WERI-Rb-1 (cell line): ENCODE results near the gene OTOR.

ENCODE experiments used
- DNase-seq: peaks from one replicate; pipeline ENCODE4 v3.0.0-alpha.2; 2020
- H3K27ac ChIP-seq: fragments of 250-450 bp; sonication (Bioruptor Pico); 2 replicates; pipeline ENCODE4 v1.5.1; 2020; ENCODE audit warnings: mild to moderate bottlenecking, moderate library complexity
- H3K27me3 ChIP-seq: fragments of 250-450 bp; sonication (Bioruptor Pico); 2 replicates; pipeline ENCODE4 v1.5.1; 2021; ENCODE audit warnings: mild to moderate bottlenecking, low read depth, moderate library complexity; ENCODE audit not compliant: insufficient read depth, severe bottlenecking
- H3K36me3 ChIP-seq: fragments of 250-450 bp; sonication (Bioruptor Pico); 2 replicates; pipeline ENCODE4 v1.5.1; 2020; ENCODE audit warnings: mild to moderate bottlenecking, moderate library complexity
- H3K4me3 ChIP-seq: 2 replicates; pipeline ENCODE4 v1.5.1; 2011; ENCODE audit warnings: low read depth, mild to moderate bottlenecking, control low read depth, low read length
- H3K9me3 ChIP-seq: fragments of 250-450 bp; sonication (Bioruptor Pico); 2 replicates; pipeline ENCODE4 v1.5.1; 2021; ENCODE audit warnings: mild to moderate bottlenecking, moderate library complexity; ENCODE audit not compliant: severe bottlenecking
- TF ChIP-seq, protein P1 (sequence below): IDR thresholded peaks from 2 replicates; pipeline ENCODE4 v1.5.1; 2011; ENCODE audit warnings: low read depth, mild to moderate bottlenecking, control low read depth, inconsistent platforms, low read length

OTOR gene

GRCh38 chr20:16748308-16748900 lies at the start of gene OTOR:
Gene OTOR, plus strand, starts transcription at chr20:16748358. Its CDS starts 44 bp downstream, at chr20:16748402.
- no peak for DNase-seq
- no peak within 1 kb of the TSS for H3K27ac ChIP-seq
- no peak within 1 kb of the TSS for H3K4me3 ChIP-seq
- H3K27me3 ChIP-seq: no peaks in the 10 kb centered on the region
- no peaks in the 10 kb centered on the region for H3K36me3 ChIP-seq
- TF ChIP-seq, protein P1, sequence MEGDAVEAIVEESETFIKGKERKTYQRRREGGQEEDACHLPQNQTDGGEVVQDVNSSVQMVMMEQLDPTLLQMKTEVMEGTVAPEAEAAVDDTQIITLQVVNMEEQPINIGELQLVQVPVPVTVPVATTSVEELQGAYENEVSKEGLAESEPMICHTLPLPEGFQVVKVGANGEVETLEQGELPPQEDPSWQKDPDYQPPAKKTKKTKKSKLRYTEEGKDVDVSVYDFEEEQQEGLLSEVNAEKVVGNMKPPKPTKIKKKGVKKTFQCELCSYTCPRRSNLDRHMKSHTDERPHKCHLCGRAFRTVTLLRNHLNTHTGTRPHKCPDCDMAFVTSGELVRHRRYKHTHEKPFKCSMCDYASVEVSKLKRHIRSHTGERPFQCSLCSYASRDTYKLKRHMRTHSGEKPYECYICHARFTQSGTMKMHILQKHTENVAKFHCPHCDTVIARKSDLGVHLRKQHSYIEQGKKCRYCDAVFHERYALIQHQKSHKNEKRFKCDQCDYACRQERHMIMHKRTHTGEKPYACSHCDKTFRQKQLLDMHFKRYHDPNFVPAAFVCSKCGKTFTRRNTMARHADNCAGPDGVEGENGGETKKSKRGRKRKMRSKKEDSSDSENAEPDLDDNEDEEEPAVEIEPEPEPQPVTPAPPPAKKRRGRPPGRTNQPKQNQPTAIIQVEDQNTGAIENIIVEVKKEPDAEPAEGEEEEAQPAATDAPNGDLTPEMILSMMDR: no peak
- H3K9me3 ChIP-seq: no peaks in the 10 kb centered on the region

GRCh38 chr20:16699293-16699692 lies 48.9 kb upstream of the OTOR start:
- H3K27ac ChIP-seq: no peak overlapping the region
- TF ChIP-seq, protein P1: peak; percentile 66
- H3K36me3 ChIP-seq: no peaks in the 10 kb centered on the region
- no peak overlapping the region for H3K4me3 ChIP-seq
- H3K27me3 ChIP-seq: no peaks in the 10 kb centered on the region
- no peaks in the 10 kb centered on the region for H3K9me3 ChIP-seq
- peak; percentile 40 for DNase-seq

- H3K27me3 ChIP-seq: no peaks in the 10 kb centered on the region
- no peak overlapping the region for H3K27ac ChIP-seq
- peak; percentile 48 for DNase-seq
- TF ChIP-seq, protein P1: peak; percentile 48; the same call in 1 of the 2 replicates
- no peaks in the 10 kb centered on the region for H3K36me3 ChIP-seq
- no peak overlapping the region for H3K4me3 ChIP-seq
- peaks cover 6% of the 10 kb centered on the region for H3K9me3 ChIP-seq
Observed at GRCh38 chr20:16701296-16701695, 46.9 kb upstream of the OTOR start.

DNA sequence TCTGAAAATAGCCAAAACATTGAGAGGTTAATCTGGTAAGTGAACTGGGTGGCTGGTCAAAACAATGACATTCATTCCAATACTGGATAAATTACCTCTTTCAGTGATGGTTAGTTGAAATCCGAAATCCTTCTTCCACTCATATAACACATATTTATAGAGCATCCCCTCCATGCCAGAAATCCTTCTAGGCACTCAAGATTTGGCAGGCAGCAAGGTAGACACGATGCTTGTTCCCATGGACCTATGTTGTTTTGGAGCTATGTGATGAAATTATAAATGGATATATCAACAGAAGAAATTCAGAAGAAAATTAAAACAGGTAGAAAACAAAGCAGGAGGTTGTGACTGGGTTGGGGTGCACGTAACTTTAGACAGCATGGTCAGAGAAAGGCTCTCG lies 44.6 kb upstream of the OTOR start:
- peaks cover 7% of the 10 kb centered on the region for H3K9me3 ChIP-seq
- TF ChIP-seq, protein P1: no peak
- no peak for DNase-seq
- no peak overlapping the region for H3K4me3 ChIP-seq
- no peaks in the 10 kb centered on the region for H3K27me3 ChIP-seq
- H3K27ac ChIP-seq: no peak overlapping the region
- no peaks in the 10 kb centered on the region for H3K36me3 ChIP-seq

DNA sequence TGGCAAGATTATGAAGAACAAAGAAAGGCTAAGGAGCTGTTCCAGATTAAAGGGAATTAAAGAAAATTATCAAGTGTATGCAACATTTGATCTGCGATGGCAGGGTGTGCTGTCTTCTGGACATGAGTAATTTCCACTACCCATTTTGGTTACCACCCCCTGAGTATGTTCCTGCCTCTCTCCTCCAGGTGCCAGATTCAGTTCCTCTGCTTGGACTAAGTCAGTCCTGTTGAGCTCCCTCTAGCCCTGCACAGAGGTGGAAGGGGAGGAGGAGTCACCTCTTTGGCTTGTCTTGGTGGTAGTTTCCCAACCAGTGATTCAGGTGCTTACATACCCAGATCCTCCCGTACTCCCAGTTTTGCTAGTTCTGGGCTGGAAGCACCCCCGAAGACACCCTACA lies 40.5 kb upstream of the OTOR start:
- no peak overlapping the region for H3K4me3 ChIP-seq
- TF ChIP-seq, protein P1: no peak
- H3K9me3 ChIP-seq: peaks cover 7% of the 10 kb centered on the region
- H3K36me3 ChIP-seq: no peaks in the 10 kb centered on the region
- no peaks in the 10 kb centered on the region for H3K27me3 ChIP-seq
- no peak for DNase-seq
- no peak overlapping the region for H3K27ac ChIP-seq

- H3K4me3 ChIP-seq: no peak overlapping the region
- TF ChIP-seq, protein P1: no peak
- H3K9me3 ChIP-seq: peaks cover 7% of the 10 kb centered on the region
- H3K27me3 ChIP-seq: no peaks in the 10 kb centered on the region
- H3K36me3 ChIP-seq: no peaks in the 10 kb centered on the region
- H3K27ac ChIP-seq: no peak overlapping the region
- no peak for DNase-seq
Observed at GRCh38 chr20:16708602-16709001, 39.6 kb upstream of the OTOR start.
